Measurements from ENCODE around the gene CFAP74. TPM values are rescaled to one million over a fixed set of nuclear protein-coding genes. Genes with fewer than 3 reads are reported as not detected.

Gene CFAP74
- total RNA-seq, 4 donors from 2014 or later: not detected

DNA sequence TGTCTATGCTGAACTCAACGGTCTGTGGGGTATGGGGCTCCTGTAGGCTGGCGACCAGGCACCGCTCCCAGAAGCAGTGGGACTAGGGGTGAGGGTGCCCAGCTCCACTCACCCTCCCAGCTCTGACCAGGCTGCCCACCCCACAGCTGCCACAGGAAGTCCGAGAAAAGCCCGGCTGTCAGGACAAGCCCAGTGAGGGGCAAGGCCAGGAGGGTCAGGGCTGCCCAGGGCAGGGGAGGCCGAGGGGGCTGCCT lies 81.0 kb downstream of the CFAP74 start:
- Histone ChIP-seq H3K27me3 (no peaks in the 10 kb centered on the region), H3K36me3 (no peaks in the 10 kb centered on the region), H3K9me3 (no peaks in the 10 kb centered on the region), H3K4me1 (peaks cover 9 to 13% of the 10 kb centered on the region in 2 donors), H3K27ac (no peak overlapping the region), H3K4me3 (no peak overlapping the region)
- DNase-seq (no peak), ATAC-seq (no peak)
- TF ChIP-seq CTCF (IDR thresholded peaks at IDR 0.05 in 4 of 5, conservative IDR thresholded peaks at IDR 0.05 in 1 of 5): no peak
- TF ChIP-seq POLR2A (IDR thresholded peaks at IDR 0.05): no peak
- in situ Hi-C loops (cut with MboI; ENCODE audit: low sequenced_read_pairs in 4 of 4): no loop called here
- intact Hi-C loops (cut with DNase I; ENCODE audit: low total_unique reads): no loop called here

DNA sequence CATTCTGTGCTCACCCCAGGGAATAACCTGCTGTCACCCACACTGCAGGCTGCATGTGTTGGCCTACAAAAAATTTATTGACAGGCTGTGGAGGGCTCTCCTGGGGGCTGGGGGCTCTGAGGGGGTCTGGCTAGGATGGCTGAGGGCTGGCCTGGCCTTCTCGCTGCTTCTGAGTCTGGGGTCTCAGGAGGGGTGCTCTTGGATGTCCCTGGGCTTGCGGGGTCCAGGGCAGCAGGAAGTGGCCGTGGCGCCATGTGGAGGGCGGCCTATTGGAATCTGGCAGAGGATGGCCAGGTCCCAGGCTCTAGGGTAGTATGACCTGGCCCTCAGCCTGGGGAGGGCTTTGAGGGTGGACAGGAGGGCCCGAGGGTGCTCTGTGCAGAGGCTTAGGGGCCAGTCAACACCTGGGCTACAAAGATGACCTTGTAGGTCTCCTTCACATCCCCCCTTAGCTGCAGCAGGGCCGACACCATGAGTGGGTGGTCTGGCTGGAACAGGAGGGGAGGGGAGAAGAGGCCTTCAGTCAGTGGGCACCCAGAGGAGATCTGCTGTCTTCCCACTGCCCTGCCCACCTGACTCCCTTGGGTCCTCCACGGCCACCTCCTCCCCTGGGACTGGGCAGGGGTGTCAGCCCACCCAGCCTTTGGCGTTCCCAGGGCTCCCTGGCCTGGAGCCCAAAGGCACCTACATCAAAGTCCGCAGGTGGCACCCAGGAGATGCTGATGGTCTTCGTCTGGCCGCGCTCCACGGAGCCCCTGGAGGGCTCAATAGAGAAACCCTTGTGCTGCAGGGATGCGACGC lies 81.5 kb downstream of the CFAP74 start:
- no peak overlapping the region for H3K4me3 ChIP-seq
- intact Hi-C loops (cut with DNase I; ENCODE audit: low total_unique reads): no loop called here
- H3K4me1 ChIP-seq: peaks cover 13 to 19% of the 10 kb centered on the region in 2 donors
- in situ Hi-C loops (cut with MboI; ENCODE audit: low sequenced_read_pairs in 4 of 4): no loop called here
- TF ChIP-seq CTCF (IDR thresholded peaks at IDR 0.05 in 4 of 5, conservative IDR thresholded peaks at IDR 0.05 in 1 of 5) (no peak), POLR2A (IDR thresholded peaks at IDR 0.05) (no peak)
- no peaks in the 10 kb centered on the region for H3K9me3 ChIP-seq
- no peak for ATAC-seq
- no peak overlapping the region for H3K27ac ChIP-seq
- H3K27me3 ChIP-seq: no peaks in the 10 kb centered on the region
- no peak for DNase-seq
- H3K36me3 ChIP-seq: no peaks in the 10 kb centered on the region

- Histone ChIP-seq H3K4me3 (no peak overlapping the region), H3K9me3 (no peaks in the 10 kb centered on the region), H3K4me1 (peaks cover 16 to 25% of the 10 kb centered on the region in 2 donors), H3K36me3 (no peaks in the 10 kb centered on the region), H3K27me3 (no peaks in the 10 kb centered on the region), H3K27ac (no peak overlapping the region)
- ATAC-seq: no peak
- TF ChIP-seq CTCF (IDR thresholded peaks at IDR 0.05 in 4 of 5, conservative IDR thresholded peaks at IDR 0.05 in 1 of 5) (no peak), POLR2A (IDR thresholded peaks at IDR 0.05) (no peak)
- in situ Hi-C loops (cut with MboI; ENCODE audit: low sequenced_read_pairs in 4 of 4): no loop called here
- intact Hi-C loops (cut with DNase I; ENCODE audit: low total_unique reads): no loop called here
- DNase-seq: peak in 1 of 2 donors; percentile 15
These were observed 82.1 kb downstream of the CFAP74 start for GRCh38 chr1:1921459-1921862.

DNA sequence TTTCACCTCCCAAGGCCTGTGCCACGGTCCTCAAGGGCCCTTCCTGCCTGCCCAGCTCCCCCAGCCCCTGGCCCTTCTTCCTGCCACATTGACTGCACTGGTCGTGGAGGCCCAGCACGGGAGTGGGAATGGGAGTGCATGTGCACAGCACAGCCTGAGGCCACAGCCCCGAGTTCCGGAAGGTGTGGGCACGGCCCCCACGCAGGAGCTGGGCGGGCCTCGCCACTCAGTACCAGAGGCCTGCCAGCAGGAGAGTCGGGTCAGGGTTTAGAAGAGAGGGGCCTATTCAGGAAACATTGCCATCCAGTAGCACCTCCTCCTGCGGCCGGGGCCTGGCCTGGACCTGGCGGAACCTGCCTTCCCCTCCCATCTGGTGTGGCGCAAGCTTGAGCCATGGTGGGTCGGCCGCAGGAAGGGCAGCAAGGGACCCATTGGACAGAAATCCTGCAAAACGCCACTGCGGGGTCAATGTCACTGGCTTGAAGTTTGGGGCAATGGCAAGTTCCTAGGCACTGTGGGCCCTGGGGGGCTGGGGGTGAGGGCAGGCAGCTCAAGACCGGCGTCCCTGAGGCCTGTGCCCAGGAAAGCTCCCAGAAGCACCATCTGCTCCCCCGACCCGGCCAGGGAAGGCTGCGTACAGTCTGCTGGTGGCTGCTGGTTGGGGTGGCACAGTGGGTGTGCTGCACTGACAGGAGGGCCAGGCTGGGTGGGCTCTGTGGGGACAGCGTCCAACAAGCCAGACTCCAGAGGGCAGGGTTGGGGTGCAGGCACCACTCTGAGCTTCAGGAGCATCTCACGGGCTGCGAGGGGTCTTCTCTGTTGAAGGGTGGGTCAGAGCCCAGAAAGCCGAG lies 82.8 kb downstream of the CFAP74 start:
- no peaks in the 10 kb centered on the region for H3K27me3 ChIP-seq
- no peak overlapping the region for H3K27ac ChIP-seq
- peaks cover 20 to 31% of the 10 kb centered on the region in 2 donors for H3K4me1 ChIP-seq
- in situ Hi-C loops (cut with MboI; ENCODE audit: low sequenced_read_pairs in 4 of 4): no loop called here
- TF ChIP-seq POLR2A (IDR thresholded peaks at IDR 0.05): no peak
- TF ChIP-seq CTCF (IDR thresholded peaks at IDR 0.05 in 4 of 5, conservative IDR thresholded peaks at IDR 0.05 in 1 of 5): no peak
- intact Hi-C loops (cut with DNase I; ENCODE audit: low total_unique reads): no loop called here
- no peaks in the 10 kb centered on the region for H3K36me3 ChIP-seq
- no peaks in the 10 kb centered on the region for H3K9me3 ChIP-seq
- DNase-seq (peak in 1 of 2 donors; percentile 18), ATAC-seq (no peak)
- H3K4me3 ChIP-seq: no peak overlapping the region
